ENCODE results near the gene PRKAR1B.

DNA sequence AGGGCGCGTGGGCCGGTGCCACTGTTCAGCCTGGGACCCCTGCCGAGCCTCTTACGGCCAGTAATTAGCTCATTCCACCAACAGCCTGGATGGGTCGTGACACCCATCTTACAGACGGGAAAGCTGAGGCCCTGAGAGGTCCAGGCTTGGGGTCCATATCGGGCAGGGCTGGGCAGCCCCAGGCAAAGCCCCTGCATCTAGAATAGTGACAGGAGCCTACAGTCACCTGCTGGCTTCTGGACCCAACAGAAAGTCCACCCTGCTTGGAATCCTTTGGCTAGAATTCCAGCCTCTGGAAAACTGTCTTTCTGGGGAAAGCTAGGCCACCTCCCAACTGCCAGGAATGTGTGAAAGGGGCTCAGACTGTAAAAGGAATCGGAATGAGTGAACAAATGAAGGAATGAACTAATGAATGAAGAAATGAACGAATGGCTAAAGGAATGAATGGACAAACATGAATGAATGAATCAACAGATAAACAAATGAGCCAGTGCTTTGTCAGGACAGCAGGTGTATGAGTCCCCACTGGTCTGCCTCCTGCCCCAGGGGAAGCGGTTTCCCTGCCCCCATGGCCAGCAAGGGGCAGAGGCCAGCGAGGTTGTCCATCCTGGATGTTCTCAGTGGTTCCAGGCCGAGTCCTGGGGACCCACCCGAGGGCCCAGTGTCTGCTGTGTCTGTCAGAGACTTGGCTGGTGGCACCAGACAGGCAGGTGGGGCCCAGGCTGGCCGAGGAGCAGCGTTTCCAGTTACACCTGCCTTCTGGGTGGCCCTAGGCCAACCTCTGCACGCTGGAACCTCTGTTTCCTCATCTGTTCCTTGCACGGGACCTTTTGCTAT, 183.4 kb downstream of the PRKAR1B start:
- no peak for TF ChIP-seq CTCF (tag by site-specific recombination; IDR thresholded peaks at IDR 0.05)
- no peak for TF ChIP-seq YY1 (tag by site-specific recombination; IDR thresholded peaks at IDR 0.05)
- TF ChIP-seq ZNF530 (tag by site-specific recombination; IDR thresholded peaks at IDR 0.05; ENCODE audit: low read depth), result no peak
- no peak for TF ChIP-seq OVOL3 (tag by site-specific recombination; IDR thresholded peaks at IDR 0.05)
- no peak for TF ChIP-seq KLF9 (tag by site-specific recombination; IDR thresholded peaks at IDR 0.05; ENCODE audit: low read depth)
- TF ChIP-seq ZNF121 (tag by site-specific recombination; IDR thresholded peaks at IDR 0.05), result no peak
- no peak for TF ChIP-seq ZNF843 (tag by site-specific recombination; IDR thresholded peaks at IDR 0.05)
- no peak for TF ChIP-seq ZNF776 (tag by site-specific recombination; IDR thresholded peaks at IDR 0.05; ENCODE audit: borderline replicate concordance)
